Heart right ventricle (tissue), 16 donors: ENCODE measurements around the gene PAFAH2. TPM values are rescaled to one million over a fixed set of nuclear protein-coding genes. Genes with fewer than 3 reads are reported as not detected.

Experiments used
- ATAC-seq, 8 donors: fragments of 200-7000 bp; cut with Tn5 transposase; one replicate each; pipeline ENCODE4 v1.9.1; 2020; ENCODE audit warnings: mild to moderate bottlenecking in 8 of 8, moderate library complexity in 8 of 8, moderate number of reproducible peaks in 1 of 8
- DNase-seq, 2 donors: peaks; one replicate each; pipeline ENCODE4 v3.0.0-alpha.2; 2020
- H3K27ac ChIP-seq, 10 donors: fragments of 200-600 bp; sonication (generic) in 2 of 10; one replicate each; pipeline versions ENCODE4 v1.5.0 to v1.8.0; 2020 to 2022; ENCODE audit warnings: mild to moderate bottlenecking in 3 of 10
- H3K27me3 ChIP-seq, 7 donors: fragments of 200-600 bp; one replicate each; pipeline ENCODE4 v1.8.0; 2021 to 2022; ENCODE audit warnings: mild to moderate bottlenecking in 2 of 7
- H3K36me3 ChIP-seq, 9 donors: fragments of 200-600 bp; sonication (generic) in 1 of 9; one replicate each; pipeline versions ENCODE4 v1.5.0 to v1.8.0; 2020 to 2022; ENCODE audit warnings: mild to moderate bottlenecking in 2 of 9
- H3K4me1 ChIP-seq, 9 donors: fragments of 200-600 bp; sonication (generic) in 1 of 9; one replicate each; pipeline versions ENCODE4 v1.5.0 to v1.8.0; 2020 to 2022; ENCODE audit warnings: mild to moderate bottlenecking in 4 of 9
- H3K4me3 ChIP-seq, 10 donors: fragments of 200-600 bp; sonication (generic) in 2 of 10; one replicate each; pipeline versions ENCODE4 v1.5.0 to v1.8.0; 2020 to 2022; ENCODE audit warnings: mild to moderate bottlenecking in 7 of 10, moderate library complexity in 2 of 10
- H3K9me3 ChIP-seq, 11 donors: fragments of 200-600 bp in 10 of 11; sonication (generic) in 2 of 11; one replicate each; pipeline versions ENCODE4 v1.5.0 to v1.8.0; 2013 to 2022; ENCODE audit warnings: mild to moderate bottlenecking in 2 of 11, control low read depth in 1 of 11, moderate library complexity in 1 of 11
- WGBS, 2 donors: extraction: QIAGEN DNeasy Blood & Tissue Kit; methylation state at CpG; one replicate each; pipeline ENCODE4 v1.1.7; 2013; ENCODE audit warnings: inconsistent platforms in 1 of 2; 5-methylcytosine and 5-hydroxymethylcytosine counted together
- intact Hi-C, 10 donors: fragments of 100-400 bp; cut with DNase I; formaldehyde crosslinking; loops; one replicate each; pipeline versions ENCODE4 v1.11.1 to v1.14.2; 2022
- polyA plus RNA-seq, 2 donors: library from polyadenylated mRNA; stranded (reverse); fragments of 200-250 nt; gene quantifications; one replicate each; pipeline ENCODE4 v1.2.3, GENCODE V29; 2013
- total RNA-seq, 10 donors: library from RNA; stranded (reverse); fragmentation: NEBNext Ultra II Directional in 3 of 10; extraction: Animal tissue kit (Norgen Biotek cat#: 25700) in 3 of 10; gene quantifications; one replicate each; pipeline versions ENCODE4 v1.2.1 to v1.2.4, GENCODE V29; 2021 to 2023
- TF ChIP-seq, protein P1 (sequence below), 9 donors: fragments of 200-600 bp; sonication (generic) in 2 of 9; IDR thresholded peaks; one replicate each; pipeline versions ENCODE4 v1.5.0 to v1.8.0; 2021 to 2022; ENCODE audit warnings: antibody characterized with exemption in 9 of 9, mild to moderate bottlenecking in 5 of 9, moderate library complexity in 1 of 9
- donor health status: Arrhythmogenic right ventricular cardiomyopathy.
- donor health status: ischemic (EF 13 %, LVEDD 7.1; RV severe dilation, severe dysfunction).
- donor health status: healthy with polysubstance abuse.
- donor health status: DM: no; HTN: yes; CAD: no.
- donor health status: DM: no; HTN: no; CAD: no.
- donor health status: ischemic (EF 25% LVEDD 6.9; RV normal size, moderate dysfunction).
- donor health status: ischemic (EF 25% LVEDD 5.7; RV mildly dilated, moderate dysfunction).
- donor health status: healthy.
- donor health status: DM: yes; HTN: yes; CAD: no.
- donor health status: Ischemic cardiomyopathy.
- donor health status: ischemic (EF 35%, LVEDD 5.7; RV mildly dilated, moderate dysfunction).
- donor health status: nonischemic (EF 11% LVEDD 7.7; RV severe dilation, severe dysfunction).
- donor health status: DM: yes; HTN: yes; CAD: no.
- donor health status: PGD.
- donor health status: ischemic (EF 29% LVEDD 5.4; RV normal size, mild dysfunction).
- donor health status: nonischemic (EF 23%, LVEDD 6.1; RV moderate dilation, normal function).

PAFAH2 gene
- total and polyA plus RNA-seq, 12 donors: 3.4 to 19.3 (median 10.5) TPM

DNA sequence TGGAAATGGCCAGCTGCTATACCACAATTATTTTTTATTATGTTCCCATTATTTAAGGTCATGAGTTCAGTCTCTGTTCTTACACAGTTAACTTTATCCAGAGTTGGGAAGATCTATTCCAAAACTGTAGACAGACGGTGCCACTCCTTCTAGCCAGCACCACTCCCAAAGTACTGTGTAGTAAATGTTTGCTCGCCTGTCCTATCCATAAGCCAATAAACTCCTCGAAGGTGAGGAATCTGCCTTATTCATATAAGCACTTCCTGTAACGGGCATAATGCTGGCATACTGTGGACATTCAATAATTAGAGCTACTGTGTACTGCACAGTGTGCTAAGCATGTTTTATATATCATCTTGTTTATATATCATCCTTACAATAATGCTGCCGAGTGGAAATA is 65.5 kb downstream of the PAFAH2 start:
- no peaks in the 10 kb centered on the region for H3K36me3 ChIP-seq
- H3K4me1 ChIP-seq: peaks cover 0 to 21% (median 3%) of the 10 kb centered on the region in 9 donors
- TF ChIP-seq, protein P1, sequence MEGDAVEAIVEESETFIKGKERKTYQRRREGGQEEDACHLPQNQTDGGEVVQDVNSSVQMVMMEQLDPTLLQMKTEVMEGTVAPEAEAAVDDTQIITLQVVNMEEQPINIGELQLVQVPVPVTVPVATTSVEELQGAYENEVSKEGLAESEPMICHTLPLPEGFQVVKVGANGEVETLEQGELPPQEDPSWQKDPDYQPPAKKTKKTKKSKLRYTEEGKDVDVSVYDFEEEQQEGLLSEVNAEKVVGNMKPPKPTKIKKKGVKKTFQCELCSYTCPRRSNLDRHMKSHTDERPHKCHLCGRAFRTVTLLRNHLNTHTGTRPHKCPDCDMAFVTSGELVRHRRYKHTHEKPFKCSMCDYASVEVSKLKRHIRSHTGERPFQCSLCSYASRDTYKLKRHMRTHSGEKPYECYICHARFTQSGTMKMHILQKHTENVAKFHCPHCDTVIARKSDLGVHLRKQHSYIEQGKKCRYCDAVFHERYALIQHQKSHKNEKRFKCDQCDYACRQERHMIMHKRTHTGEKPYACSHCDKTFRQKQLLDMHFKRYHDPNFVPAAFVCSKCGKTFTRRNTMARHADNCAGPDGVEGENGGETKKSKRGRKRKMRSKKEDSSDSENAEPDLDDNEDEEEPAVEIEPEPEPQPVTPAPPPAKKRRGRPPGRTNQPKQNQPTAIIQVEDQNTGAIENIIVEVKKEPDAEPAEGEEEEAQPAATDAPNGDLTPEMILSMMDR (IDR thresholded peaks at IDR 0.05): no peak
- 81 to 84% methylated on average over 5 of the region's 5 CpGs for WGBS, 2 donors
- intact Hi-C loops: no loop called here
- no peak for ATAC-seq
- peak overlapping the region in 1 of 10 donors; percentile 29 for H3K27ac ChIP-seq
- DNase-seq: no peak
- no peaks in the 10 kb centered on the region for H3K9me3 ChIP-seq
- no peaks in the 10 kb centered on the region for H3K27me3 ChIP-seq
- H3K4me3 ChIP-seq: no peak overlapping the region

DNA sequence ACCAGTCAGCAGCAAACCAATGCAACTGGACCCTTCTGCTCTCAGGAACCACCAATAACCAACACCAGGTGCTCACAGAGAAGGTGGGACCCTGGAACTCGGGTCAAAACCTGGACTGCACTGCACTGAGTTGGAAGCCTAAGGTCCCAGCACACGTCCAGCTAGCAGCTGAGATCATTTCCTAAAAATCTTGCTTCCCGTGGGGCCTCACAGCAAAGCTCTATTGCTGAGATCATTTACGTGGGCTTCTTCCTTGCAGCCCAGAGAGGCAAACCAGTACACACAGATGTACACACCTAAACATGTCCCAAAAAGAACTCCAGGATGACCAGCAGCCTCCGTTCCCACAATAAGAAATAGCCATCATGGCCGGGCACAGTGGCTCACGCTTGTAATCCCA is 68.8 kb downstream of the PAFAH2 start:
- intact Hi-C loops: loop anchor here in 1 of 10 donors (10.0 kb wide), 1 partner anchor 56 kb away; no protein-coding TSS in a partner anchor
- TF ChIP-seq, protein P1 (IDR thresholded peaks at IDR 0.05): no peak
- 76 to 82% methylated on average over 7 of the region's 7 CpGs for WGBS, 2 donors
- H3K4me1 ChIP-seq: peaks cover 0 to 29% (median 4%) of the 10 kb centered on the region in 9 donors
- DNase-seq (no peak), ATAC-seq (peak in 1 of 8 donors; percentile 26)
- no peaks in the 10 kb centered on the region for H3K9me3 ChIP-seq
- H3K36me3 ChIP-seq: no peaks in the 10 kb centered on the region
- no peak overlapping the region for H3K27ac ChIP-seq
- no peak overlapping the region for H3K4me3 ChIP-seq
- H3K27me3 ChIP-seq: no peaks in the 10 kb centered on the region

DNA sequence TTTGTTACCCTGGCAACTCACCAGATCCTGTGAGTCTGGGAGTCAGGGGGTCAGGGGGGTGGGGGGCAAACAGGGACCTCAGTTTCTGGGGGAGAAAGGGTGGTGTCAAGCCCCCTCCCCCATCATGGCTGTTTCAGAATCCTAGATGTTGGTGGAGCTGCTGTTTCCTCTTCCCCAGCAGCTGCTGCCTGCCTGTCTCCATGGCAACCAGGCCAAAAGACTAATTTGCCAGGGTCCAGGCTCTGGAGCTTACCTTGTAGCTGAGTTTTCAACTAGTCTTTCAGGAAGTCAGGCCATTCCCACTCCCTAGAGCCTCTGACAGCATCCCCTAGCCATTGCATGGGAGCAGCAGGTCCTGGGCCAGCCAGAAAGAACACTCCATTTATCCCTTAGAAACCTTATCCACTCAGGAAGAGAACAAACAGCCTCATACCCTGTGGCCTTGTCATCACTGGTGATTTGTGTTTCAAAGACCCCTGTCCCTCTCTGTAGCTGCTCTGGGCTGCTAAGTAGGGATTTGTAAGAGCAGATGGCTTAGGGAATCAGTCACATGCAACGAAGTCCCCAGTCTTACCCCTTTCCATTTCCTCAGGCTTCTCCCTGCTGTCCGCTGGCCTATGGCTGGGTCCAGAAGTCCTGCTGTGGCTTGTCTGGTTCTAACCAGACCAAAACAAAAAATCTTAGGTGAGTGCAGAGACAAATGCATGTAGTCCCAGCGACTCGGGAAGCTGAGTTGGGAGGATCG is 70.2 kb downstream of the PAFAH2 start:
- Histone ChIP-seq H3K36me3 (no peaks in the 10 kb centered on the region), H3K4me3 (no peak overlapping the region), H3K27ac (peak overlapping the region in 1 of 10 donors; percentile 9), H3K4me1 (peaks cover 0 to 30% (median 8%) of the 10 kb centered on the region in 9 donors), H3K9me3 (no peaks in the 10 kb centered on the region), H3K27me3 (peaks cover 0 to 3% (median 0%) of the 10 kb centered on the region in 7 donors)
- peak in 1 of 8 donors; percentile 9 for ATAC-seq
- DNase-seq: peak in 1 of 2 donors; percentile 14
- TF ChIP-seq, protein P1 (IDR thresholded peaks at IDR 0.05): no peak
- intact Hi-C loops: loop anchor here in 1 of 10 donors (10.0 kb wide), 1 partner anchor 57 kb away; no protein-coding TSS in a partner anchor
- 97 to 98% methylated on average over 5 of the region's 5 CpGs for WGBS, 2 donors

DNA sequence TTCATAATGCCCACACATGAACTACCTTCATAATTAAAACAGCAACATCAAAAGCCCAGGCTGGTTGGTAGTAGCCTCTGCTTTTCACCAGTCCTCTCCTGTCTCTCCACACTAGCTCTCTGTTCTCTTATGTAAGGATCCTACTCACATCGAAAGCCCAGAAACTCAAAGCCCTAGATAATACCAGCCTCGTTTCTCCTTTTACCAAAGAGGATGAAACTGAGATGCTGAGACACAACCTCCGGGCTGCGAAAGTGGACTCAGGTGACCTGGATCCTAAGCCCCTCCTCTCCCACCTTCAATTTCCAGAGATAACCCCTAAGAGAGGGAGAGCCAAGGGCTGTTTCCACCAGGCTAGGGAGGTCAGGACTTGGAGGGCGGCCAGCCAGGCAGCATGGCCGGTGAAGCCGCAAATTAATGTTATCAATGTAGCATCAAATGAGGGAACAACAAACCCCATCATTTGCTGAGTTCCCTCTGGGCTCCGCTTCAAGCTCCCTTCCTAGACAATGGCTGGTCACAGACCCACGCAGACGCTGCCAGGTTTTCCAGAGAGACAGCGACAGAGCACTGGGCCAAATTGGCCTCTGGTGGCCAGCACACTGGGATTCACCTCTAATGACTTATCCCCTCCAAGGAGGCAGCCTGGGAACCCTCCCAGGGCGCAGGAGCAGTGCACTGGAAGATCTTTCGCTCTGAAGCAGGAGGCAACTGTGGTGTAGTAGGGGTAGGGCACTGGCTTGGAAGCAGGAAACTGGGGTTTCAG is 70.9 kb downstream of the PAFAH2 start:
- Histone ChIP-seq H3K27ac (peak overlapping the region in 1 of 10 donors; percentile 9), H3K4me3 (no peak overlapping the region), H3K27me3 (peaks cover 0 to 3% (median 0%) of the 10 kb centered on the region in 7 donors), H3K36me3 (no peaks in the 10 kb centered on the region), H3K9me3 (no peaks in the 10 kb centered on the region), H3K4me1 (peaks cover 0 to 38% (median 14%) of the 10 kb centered on the region in 9 donors)
- WGBS, 2 donors: 52 to 56% methylated on average over 13 of the region's 13 CpGs
- TF ChIP-seq, protein P1 (IDR thresholded peaks at IDR 0.05): no peak
- no peak for DNase-seq
- ATAC-seq: peak in 1 of 8 donors; percentile 9
- intact Hi-C loops: loop anchor here in 1 of 10 donors (10.0 kb wide), 1 partner anchor 58 kb away; no protein-coding TSS in a partner anchor
